ENCODE data around the gene MMP7. TPM values are rescaled to one million over a fixed set of nuclear protein-coding genes. Genes with fewer than 3 reads are reported as not detected.

Gene MMP7
- total RNA-seq, 1 experiment from 2014 or later, result not detected

- Histone ChIP-seq H3K79me1 (ENCODE audit: insufficient read depth, low read depth, low read length, poor library complexity, severe bottlenecking) (no peaks in the 10 kb centered on the region), H4K91ac (ENCODE audit: insufficient read length, low read depth, low read length) (no peak overlapping the region), H3K23ac (ENCODE audit: insufficient read length, low read depth, low read length) (no peak overlapping the region), H3K56ac (ENCODE audit: insufficient read length, low read depth, low read length) (no peak overlapping the region), H4K8ac (replicated peaks; ENCODE audit: insufficient read length, low read depth, low read length) (no peak overlapping the region), H2BK5ac (ENCODE audit: insufficient read length, low read length) (no peak overlapping the region), H3T11ph (ENCODE audit: low read length) (no peak overlapping the region), H3K14ac (ENCODE audit: insufficient read depth, low read length) (no peak overlapping the region), H3K4me2 (ENCODE audit: insufficient read depth, insufficient read length, low read length) (no peak overlapping the region), H4K5ac (ENCODE audit: insufficient read length, low read depth, low read length) (no peak overlapping the region), H3K9ac (ENCODE audit: extremely low read depth, insufficient read length, low read length) (no peak overlapping the region), H2AFZ (ENCODE audit: low read length) (no peak overlapping the region), H4K20me1 (ENCODE audit: control insufficient read depth, insufficient read depth, insufficient read length) (no peaks in the 10 kb centered on the region), H3K27me3 (ENCODE audit: insufficient read depth, low read length) (no peaks in the 10 kb centered on the region), H3K4me1 (ENCODE audit: insufficient read depth, low read length) (no peaks in the 10 kb centered on the region), H2BK12ac (ENCODE audit: insufficient read length, low read depth, low read length) (no peak overlapping the region), H2BK20ac (ENCODE audit: low read depth, low read length, poor library complexity, severe bottlenecking) (no peak overlapping the region), H3K9me3 (ENCODE audit: control insufficient read depth, low read depth, low read length) (no peaks in the 10 kb centered on the region), H3K27ac (ENCODE audit: insufficient read length, low read depth, low read length) (no peak overlapping the region), H2AK5ac (ENCODE audit: insufficient read length, low read length) (no peak overlapping the region), H3K18ac (ENCODE audit: insufficient read length, low read depth, low read length) (no peak overlapping the region), H3K79me2 (ENCODE audit: insufficient read depth, low read length) (no peaks in the 10 kb centered on the region), H3K4ac (ENCODE audit: low read depth, low read length) (no peak overlapping the region), H3K23me2 (ENCODE audit: insufficient read length, low read depth, low read length, poor library complexity, severe bottlenecking) (no peaks in the 10 kb centered on the region), H2BK120ac (ENCODE audit: low read depth, low read length, poor library complexity, severe bottlenecking) (no peak overlapping the region), H2BK15ac (ENCODE audit: low read depth, low read length) (no peak overlapping the region)
- no peak for DNase-seq
- H3K4me1 Mint-ChIP-seq, result 0 out of 4 replicates have a peak, but pooled peaks cover 0 to 4% of the 10 kb centered on the region in 2 experiments
- TF ChIP-seq, protein P1, sequence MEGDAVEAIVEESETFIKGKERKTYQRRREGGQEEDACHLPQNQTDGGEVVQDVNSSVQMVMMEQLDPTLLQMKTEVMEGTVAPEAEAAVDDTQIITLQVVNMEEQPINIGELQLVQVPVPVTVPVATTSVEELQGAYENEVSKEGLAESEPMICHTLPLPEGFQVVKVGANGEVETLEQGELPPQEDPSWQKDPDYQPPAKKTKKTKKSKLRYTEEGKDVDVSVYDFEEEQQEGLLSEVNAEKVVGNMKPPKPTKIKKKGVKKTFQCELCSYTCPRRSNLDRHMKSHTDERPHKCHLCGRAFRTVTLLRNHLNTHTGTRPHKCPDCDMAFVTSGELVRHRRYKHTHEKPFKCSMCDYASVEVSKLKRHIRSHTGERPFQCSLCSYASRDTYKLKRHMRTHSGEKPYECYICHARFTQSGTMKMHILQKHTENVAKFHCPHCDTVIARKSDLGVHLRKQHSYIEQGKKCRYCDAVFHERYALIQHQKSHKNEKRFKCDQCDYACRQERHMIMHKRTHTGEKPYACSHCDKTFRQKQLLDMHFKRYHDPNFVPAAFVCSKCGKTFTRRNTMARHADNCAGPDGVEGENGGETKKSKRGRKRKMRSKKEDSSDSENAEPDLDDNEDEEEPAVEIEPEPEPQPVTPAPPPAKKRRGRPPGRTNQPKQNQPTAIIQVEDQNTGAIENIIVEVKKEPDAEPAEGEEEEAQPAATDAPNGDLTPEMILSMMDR (conservative IDR thresholded peaks at IDR 0.05), result no peak
- no peaks in the 10 kb centered on the region for H3K9me3 Mint-ChIP-seq
- no CpG with 5 or more reads among the region's 3 CpGs for WGBS (ENCODE audit: extremely low coverage, insufficient read length, low lambda C conversion rate)
- H3K4me3 Mint-ChIP-seq, result no peak overlapping the region
- no peaks in the 10 kb centered on the region for H3K36me3 Mint-ChIP-seq (ENCODE audit: insufficient read depth in 1 of 3, low read depth in 3 of 3)
- H3K27me3 Mint-ChIP-seq (ENCODE audit: low read depth), result no peaks in the 10 kb centered on the region
- no peak overlapping the region; a peak in 1 of 7 replicates for H3K27ac Mint-ChIP-seq
Measured at GRCh38 chr11:102488208-102488607, 42.3 kb downstream of the MMP7 start.
